Type B pancreatic cell (in vitro differentiated cells): ENCODE data around the gene TUT7. TPM values are rescaled to one million over a fixed set of nuclear protein-coding genes. Genes with fewer than 3 reads are reported as not detected.
A peak's percentile ranks its signal among the peaks of the same experiment; 100 is the strongest.

Experiments used
- DNase-seq: peaks from one replicate; pipeline ENCODE4 v3.0.0; 2021; ENCODE audit warnings: mixed read lengths; ENCODE audit not compliant: unreplicated experiment; ENCODE audit errors: extremely low spot score
- H3K27ac Mint-ChIP-seq: 2 replicates; pipeline ENCODE4 v1.8.0; 2021; ENCODE audit warnings: mild to moderate bottlenecking, mixed read lengths
- H3K27me3 Mint-ChIP-seq: 2 replicates; pipeline ENCODE4 v1.8.0; 2021; ENCODE audit warnings: mixed read lengths
- H3K36me3 Mint-ChIP-seq: 2 replicates; pipeline ENCODE4 v1.8.0; 2021; ENCODE audit warnings: mixed read lengths
- H3K4me1 Mint-ChIP-seq: one replicate; pipeline ENCODE4 v1.8.0; 2021; ENCODE audit warnings: mixed read lengths; ENCODE audit not compliant: unreplicated experiment
- H3K4me3 Mint-ChIP-seq: 2 replicates; pipeline ENCODE4 v1.8.0; 2021; ENCODE audit warnings: mild to moderate bottlenecking, mixed read lengths
- H3K9me3 Mint-ChIP-seq: 2 replicates; pipeline ENCODE4 v1.8.0; 2021; ENCODE audit warnings: mixed read lengths
- total RNA-seq: library from RNA; stranded (reverse); gene quantifications from 2 replicates; pipeline ENCODE4 v1.2.1, GENCODE V29; 2021; ENCODE audit warnings: low replicate concordance
- TF ChIP-seq, protein P1 (sequence below): fragments of 200-600 bp; sonication (generic); conservative IDR thresholded peaks from 2 replicates; pipeline ENCODE4 v1.5.0; 2021; ENCODE audit warnings: antibody characterized with exemption, mild to moderate bottlenecking

The TUT7 gene
- total RNA-seq, 1 donor from 2014 or later = 26.5 TPM

DNA sequence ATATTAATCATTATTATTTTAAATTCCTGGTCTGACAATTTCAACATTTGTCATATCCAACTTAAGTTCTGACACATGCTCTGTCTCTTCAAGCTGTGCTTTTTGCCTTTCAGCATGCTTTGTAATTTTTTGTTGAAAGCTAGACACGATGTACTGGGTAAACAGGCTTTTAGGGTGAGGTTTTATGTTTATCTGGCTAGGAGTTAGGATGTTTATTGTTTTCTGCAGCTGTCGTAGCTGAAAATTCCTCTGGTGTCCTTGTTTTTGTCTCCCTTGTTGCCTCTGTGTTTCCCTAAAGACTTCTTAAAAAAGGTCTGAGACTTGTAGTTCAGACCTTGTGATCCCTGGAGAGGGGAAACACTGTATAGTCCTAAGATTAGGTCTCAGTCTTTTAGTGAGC is 20.6 kb downstream of the TUT7 start:
- DNase-seq = no peak
- Mint-ChIP-seq H3K27me3 (no peaks in the 10 kb centered on the region), H3K36me3 (peaks cover 46% of the 10 kb centered on the region), H3K4me3 (peak overlapping the region; percentile 16), H3K4me1 (no peaks in the 10 kb centered on the region), H3K9me3 (no peaks in the 10 kb centered on the region), H3K27ac (peak overlapping the region; percentile 87)
- TF ChIP-seq, protein P1, sequence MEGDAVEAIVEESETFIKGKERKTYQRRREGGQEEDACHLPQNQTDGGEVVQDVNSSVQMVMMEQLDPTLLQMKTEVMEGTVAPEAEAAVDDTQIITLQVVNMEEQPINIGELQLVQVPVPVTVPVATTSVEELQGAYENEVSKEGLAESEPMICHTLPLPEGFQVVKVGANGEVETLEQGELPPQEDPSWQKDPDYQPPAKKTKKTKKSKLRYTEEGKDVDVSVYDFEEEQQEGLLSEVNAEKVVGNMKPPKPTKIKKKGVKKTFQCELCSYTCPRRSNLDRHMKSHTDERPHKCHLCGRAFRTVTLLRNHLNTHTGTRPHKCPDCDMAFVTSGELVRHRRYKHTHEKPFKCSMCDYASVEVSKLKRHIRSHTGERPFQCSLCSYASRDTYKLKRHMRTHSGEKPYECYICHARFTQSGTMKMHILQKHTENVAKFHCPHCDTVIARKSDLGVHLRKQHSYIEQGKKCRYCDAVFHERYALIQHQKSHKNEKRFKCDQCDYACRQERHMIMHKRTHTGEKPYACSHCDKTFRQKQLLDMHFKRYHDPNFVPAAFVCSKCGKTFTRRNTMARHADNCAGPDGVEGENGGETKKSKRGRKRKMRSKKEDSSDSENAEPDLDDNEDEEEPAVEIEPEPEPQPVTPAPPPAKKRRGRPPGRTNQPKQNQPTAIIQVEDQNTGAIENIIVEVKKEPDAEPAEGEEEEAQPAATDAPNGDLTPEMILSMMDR = no peak

DNA sequence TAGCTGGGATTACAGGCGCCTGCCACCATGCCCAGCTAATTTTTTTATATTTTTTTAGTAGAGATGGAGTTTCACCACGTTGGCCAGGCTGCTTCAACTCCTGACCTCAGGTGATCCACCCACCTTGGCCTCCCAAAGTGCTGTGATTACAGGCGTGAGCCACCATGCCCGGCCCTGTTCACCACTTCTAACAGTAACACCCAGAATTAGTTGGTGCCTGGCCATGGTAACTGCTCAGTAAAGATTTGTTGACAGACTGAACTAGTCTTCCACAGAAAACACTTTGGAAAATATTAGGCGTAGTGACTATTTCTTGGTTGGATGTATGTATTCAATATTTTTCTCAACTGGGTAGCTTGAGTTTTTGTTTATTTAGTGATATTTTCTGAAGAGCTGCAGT is 24.0 kb downstream of the TUT7 start:
- TF ChIP-seq, protein P1 = no peak
- no peak for DNase-seq
- Mint-ChIP-seq H3K27me3 (no peaks in the 10 kb centered on the region), H3K36me3 (peaks cover 27% of the 10 kb centered on the region), H3K4me1 (no peaks in the 10 kb centered on the region), H3K9me3 (no peaks in the 10 kb centered on the region), H3K4me3 (no peak overlapping the region), H3K27ac (no peak overlapping the region)

DNA sequence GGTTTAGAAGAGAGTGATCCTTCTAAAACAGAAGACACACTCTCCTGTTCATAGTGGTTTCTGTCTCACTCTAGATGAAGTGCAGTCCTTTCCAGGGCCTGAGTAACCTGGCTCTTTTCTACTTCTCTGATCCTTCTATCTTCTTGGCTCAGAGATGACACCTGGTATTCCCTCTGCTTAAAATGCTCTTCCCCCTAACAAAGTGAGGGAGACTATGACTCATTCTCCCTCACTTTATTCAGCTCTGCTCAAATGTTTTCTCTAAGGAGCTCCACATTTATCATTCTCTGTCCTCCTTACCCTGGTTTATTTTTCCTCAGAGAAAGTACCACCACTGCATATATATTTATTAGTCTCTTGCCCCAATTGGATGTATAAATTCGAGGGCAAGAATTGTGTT is 24.6 kb downstream of the TUT7 start:
- Mint-ChIP-seq H3K4me3 (no peak overlapping the region), H3K27ac (no peak overlapping the region), H3K4me1 (no peaks in the 10 kb centered on the region), H3K27me3 (no peaks in the 10 kb centered on the region), H3K36me3 (peaks cover 21% of the 10 kb centered on the region), H3K9me3 (no peaks in the 10 kb centered on the region)
- no peak for DNase-seq
- TF ChIP-seq, protein P1 = no peak

DNA sequence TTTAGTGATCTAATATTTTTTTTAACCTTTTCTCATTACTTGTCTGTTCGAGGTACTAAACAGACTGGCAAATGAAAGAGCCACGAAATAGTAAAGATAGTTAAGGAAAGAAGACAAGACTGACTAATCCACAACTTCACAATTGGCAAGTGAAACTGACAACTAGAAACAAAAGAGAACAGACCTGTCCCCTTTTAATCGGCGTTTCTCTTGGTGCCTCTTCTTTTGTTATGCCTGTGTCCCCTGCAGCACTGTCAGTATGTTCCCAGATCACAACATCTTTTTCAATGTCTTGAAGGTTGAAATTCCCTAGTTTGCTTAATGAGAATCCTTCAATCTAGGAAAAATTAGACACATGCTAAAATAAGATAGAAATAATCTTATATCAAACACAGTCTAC is 26.1 kb downstream of the TUT7 start:
- Mint-ChIP-seq H3K27me3 (no peaks in the 10 kb centered on the region), H3K4me1 (no peaks in the 10 kb centered on the region), H3K27ac (no peak overlapping the region), H3K9me3 (no peaks in the 10 kb centered on the region), H3K4me3 (no peak overlapping the region), H3K36me3 (peaks cover 15% of the 10 kb centered on the region)
- TF ChIP-seq, protein P1 = no peak
- DNase-seq = no peak

DNA sequence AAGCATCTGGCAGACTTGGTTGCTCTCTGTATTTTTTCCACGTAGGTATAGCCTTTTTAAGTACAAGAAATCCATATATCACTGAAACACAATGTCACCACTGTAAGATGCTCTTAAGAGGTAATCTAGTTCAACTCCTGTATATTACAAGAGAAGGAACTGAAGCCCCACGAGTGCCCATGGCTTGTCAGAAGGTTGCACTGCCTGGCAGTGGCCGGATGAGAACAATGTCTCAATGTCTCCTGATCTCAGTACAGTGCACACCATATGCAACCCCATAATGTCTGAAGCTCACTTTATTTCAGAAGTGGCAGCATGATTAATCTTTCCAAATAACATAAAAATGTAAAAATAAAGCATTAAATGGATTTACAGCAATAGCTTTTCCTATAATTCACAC is 27.7 kb downstream of the TUT7 start:
- Mint-ChIP-seq H3K27ac (no peak overlapping the region), H3K27me3 (no peaks in the 10 kb centered on the region), H3K4me1 (no peaks in the 10 kb centered on the region), H3K4me3 (no peak overlapping the region), H3K36me3 (peaks cover 15% of the 10 kb centered on the region), H3K9me3 (no peaks in the 10 kb centered on the region)
- TF ChIP-seq, protein P1 = no peak
- no peak for DNase-seq

DNA sequence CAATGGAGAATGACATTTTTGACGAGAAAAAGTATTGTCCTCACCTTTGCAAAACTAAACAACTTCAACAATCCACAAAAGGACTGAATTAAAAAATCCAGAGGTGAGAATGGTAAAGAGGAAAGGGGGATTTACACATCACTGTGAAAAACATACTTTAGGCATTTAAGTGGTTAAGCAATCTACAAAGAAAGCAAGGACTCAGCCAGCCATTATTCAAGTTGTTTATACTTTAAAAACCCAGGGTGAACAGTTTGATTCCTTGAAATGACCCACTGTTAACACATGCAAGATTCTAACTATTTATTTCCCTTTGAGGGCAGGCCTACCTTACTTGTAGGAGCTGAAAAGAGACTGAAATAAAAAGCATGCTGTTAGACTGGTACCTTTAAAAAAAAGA is 29.3 kb downstream of the TUT7 start:
- no peak for DNase-seq
- Mint-ChIP-seq H3K27me3 (no peaks in the 10 kb centered on the region), H3K36me3 (peaks cover 17% of the 10 kb centered on the region), H3K4me3 (no peak overlapping the region), H3K4me1 (no peaks in the 10 kb centered on the region), H3K27ac (no peak overlapping the region), H3K9me3 (no peaks in the 10 kb centered on the region)
- TF ChIP-seq, protein P1 = no peak
